HG03354 (cell line): Measurements from ENCODE around the gene CFAP107.
"Not testable (repeated sequence)": the region's sequence is repeated elsewhere in the genome, so short reads cannot be mapped to it uniquely, and the experiment has no call there.

ENCODE experiments used
- ATAC-seq: cut with Tn5 transposase; IDR thresholded peaks from one replicate; pipeline ENCODE4 v1.9.1; 2021; ENCODE audit warnings: mild to moderate bottlenecking; ENCODE audit not compliant: unreplicated experiment, poor library complexity, severe bottlenecking

CFAP107 gene, protein sequence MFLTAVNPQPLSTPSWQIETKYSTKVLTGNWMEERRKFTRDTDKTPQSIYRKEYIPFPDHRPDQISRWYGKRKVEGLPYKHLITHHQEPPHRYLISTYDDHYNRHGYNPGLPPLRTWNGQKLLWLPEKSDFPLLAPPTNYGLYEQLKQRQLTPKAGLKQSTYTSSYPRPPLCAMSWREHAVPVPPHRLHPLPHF

GRCh38 chr1:12745992-12746323 lies at the start of gene CFAP107:
Gene CFAP107, plus strand, starts transcription at chr1:12746200. Its CDS starts 231 bp downstream, at chr1:12746431.
- ATAC-seq, result no peak

DNA sequence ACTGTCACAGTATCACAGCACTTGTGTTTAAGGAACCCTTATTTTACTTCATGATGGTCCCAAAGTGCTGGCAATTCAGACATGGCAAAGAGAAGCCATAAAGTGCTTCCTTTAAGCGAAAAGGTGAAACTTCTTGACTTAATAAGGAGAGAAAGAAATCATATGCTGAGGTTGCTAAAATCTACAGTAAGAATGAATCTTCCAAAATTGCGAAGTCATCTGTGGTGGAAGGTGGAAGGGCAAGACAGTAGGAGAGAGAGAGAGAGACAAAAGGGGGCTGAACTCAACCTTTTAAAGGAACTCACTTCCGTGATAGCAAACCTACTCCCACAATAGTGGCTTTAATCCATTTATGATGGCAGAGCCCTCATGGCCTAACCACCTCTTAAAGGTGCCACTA lies 49.3 kb upstream of the CFAP107 start:
- ATAC-seq, result no peak

DNA sequence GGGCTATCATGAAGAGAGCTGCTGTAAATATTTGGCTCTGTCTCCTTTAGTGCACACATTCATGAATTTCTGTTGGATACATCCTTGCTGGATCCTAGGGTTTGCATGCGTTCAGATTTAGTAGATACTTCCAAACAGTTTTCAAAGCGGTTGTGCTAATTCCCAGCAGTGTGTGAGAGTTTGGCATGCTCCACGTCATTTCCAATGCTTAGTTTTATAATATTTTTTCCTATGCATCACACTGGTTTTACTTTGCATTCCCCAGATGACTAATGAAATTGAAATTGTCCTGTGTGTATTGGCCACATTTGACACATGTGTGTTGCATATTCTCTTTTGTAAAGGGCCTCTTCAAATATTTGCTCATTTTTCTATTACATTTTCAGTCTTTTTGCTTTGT lies 48.6 kb upstream of the CFAP107 start:
- ATAC-seq, result no peak

DNA sequence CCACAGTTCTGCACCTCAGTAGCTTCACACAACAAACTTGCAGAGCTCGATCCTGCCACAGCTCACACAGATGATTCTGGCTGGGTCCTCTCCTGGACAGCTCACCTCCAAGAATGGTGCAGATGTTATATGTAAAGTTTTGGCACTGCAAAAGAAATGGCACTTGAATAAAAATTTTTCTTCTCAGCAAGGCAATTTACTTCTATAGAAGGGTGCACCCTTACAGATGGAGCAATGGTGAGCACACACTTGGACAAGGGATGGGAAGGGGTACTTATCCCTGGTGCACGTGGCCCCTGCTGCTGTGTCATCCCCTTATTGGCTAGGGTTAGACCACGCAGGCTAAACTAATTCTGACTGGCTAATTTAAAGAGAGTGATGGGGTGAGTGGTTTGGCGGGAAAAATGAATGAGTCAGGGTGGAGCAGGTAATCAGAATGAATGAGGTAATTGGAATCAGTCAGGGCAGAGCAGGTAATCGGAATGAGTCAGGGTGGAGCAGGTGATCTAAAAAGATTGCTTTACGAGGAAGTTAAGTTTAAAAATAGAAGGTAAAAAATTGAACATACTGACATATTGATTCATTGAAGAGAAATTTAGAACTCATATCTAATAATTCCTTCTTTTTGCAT lies 42.1 kb upstream of the CFAP107 start:
- ATAC-seq, result no peak

DNA sequence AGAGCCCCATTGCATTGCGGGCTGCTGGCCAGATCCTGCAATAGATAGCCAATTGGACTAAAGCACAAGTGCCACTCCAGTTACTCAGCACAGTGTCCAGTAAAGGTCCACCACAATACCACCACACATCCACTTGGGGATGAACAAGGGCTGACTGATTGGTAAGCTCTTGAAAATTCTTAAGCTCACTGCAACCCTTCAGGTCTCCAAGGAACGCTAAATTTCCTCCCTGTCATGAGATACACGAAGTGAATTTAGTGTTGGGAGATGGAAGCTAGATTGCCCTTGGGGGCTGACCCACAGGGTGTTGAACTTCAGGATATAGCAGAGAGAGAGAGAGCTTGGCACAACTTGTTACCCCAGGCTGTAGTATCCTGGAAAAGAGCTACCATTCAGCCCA lies 39.9 kb upstream of the CFAP107 start:
- ATAC-seq, result no peak

GRCh38 chr1:12708396-12709090 lies 37.5 kb upstream of the CFAP107 start:
- ATAC-seq, result no peak

DNA sequence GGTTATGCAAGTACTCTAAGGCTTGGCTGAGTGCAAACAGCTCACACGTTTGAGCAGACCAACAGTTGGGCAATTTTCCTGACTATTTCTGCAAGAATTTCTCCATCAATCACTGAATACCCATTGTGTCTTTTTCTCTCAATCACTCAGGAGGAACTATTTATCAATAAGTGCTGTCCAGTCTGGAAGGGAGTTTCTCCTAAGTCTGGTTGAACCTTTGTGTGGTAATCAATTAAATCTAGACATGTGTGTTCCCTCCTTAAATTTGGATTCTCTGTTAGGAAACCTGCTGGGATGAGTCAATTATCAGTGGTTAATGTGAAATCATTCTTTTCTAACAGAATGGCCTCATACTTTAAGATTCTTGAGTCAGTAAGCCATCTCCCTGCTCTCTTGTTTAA lies 36.9 kb upstream of the CFAP107 start:
- no peak for ATAC-seq

DNA sequence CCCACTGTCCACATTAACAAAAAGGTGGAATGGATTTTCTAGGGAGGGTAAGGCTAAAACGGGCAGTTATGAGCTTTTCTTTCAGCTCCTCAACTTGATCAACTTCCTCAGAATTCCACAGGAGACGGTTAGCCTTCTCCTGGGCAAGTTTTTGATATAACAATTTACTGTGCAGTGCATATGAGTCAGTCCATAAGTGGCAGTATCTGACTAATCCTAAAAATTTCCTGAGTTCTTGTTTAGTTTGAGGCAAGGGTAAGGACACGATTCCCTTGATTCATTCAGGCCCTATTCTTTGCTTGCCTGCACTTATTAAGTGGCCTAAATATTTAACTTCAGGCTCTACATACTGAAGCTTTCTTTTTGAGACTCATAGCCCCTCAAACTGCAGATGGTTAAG lies 36.3 kb upstream of the CFAP107 start:
- no peak for ATAC-seq

DNA sequence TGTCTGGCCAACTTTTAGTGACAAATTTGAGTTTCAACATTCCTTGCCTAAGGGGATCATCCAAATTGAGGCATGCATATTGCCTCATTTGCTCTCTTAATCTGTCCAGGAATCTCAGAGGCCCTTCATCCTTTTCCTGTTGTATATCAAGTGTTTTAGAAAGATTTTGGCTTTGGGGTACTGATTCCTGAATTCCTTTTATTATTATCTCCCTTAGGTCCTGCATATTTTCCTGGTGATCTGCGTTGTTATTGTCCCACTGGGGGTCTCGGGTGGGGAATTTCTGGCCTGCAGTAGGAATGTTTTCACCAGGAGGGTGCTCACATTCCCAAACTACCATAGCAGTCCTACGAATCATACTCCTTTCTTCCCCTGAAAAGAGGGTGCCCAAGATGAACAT lies 34.5 kb upstream of the CFAP107 start:
- no peak for ATAC-seq

DNA sequence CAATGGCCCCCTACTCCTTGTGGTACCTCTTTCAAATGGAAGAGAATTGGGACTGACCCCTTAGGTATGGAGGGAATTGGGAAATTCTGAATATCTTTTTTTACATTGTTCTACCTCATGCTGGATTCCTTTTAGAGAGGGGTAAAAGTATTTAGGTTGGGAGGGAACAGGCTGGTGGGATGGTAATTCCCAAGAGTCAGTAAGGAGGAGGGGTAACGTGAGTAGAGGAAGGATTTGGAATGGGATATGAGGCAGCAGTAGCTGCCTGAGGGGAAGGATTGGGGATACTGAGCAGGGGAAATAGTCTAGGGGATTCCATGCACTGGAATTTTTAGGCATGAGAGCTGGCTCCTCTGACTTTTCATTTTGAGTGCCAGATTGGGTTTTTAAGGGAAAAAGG lies 33.9 kb upstream of the CFAP107 start:
- ATAC-seq, result no peak

DNA sequence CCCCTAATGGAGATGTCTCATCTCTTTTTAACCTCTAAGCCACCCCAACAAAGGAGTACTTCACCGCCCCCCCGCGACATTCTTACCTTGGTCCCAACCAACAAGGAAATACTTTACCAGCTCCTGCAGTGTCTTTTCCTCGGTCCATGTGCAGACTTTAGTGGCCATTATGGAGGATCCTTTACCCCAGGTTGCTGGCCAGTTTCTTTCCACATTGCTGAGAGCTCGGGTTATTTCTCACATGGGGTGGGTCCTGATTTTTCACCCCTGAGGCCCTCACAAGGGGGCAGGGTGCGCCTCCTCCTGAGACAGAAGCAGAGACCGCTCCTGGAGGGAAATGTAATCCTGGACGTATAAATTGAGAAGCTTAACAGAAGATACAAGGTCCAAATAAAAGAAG lies 33.1 kb upstream of the CFAP107 start:
- ATAC-seq, result no peak

DNA sequence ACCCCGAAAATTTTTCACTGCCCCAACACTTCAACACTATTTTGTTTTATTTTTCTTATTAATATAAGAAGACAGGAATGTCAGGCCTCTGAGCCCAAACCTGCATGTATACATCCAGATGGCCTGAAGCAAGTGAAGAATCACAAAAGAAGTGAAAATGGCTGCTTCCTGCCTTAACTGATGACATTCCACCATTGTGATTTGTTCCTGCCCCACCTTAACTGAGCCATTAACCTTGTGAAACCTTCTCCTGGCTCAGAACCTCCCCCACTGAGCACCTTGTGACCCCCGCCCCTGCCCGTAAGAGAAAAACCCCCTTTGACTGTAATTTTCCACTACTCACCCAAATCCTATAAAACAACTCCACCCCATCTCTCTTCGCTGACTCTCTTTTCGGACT lies 32.3 kb upstream of the CFAP107 start:
- ATAC-seq, result not testable (repeated sequence)

- ATAC-seq, result no peak
These were observed 31.1 kb upstream of the CFAP107 start for GRCh38 chr1:12714710-12715475.

DNA sequence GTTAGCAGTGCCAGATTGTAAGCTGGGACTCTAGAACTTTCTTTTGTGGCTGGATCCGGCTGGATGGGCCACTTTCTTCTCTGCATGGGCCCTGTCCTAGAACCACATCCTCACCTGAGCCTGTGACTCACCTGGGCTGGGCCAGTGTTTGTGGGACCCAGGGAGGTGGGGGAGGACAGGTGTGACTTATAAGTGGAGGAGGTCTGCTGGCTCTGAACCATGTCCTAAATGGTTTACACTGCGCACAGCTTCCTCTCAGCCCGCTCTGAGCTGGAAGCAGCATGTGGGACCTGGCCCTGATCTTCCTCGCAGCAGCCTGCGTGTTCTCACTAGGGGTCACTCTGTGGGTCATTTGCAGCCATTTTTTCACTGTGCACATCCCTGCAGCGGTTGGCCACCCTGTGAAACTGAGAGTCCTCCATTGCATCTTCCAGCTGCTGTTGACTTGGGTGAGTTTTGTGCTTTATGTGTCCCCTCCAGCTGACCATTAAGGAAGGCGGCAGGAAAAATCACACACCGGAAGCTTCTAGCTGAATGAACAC lies 30.0 kb upstream of the CFAP107 start, which contains the start of gene AADACL3:
Gene AADACL3, plus strand, starts transcription at position 215 of the 542 bp plus-strand sequence. Its CDS starts 67 bp downstream, at position 282.
- no peak for ATAC-seq

DNA sequence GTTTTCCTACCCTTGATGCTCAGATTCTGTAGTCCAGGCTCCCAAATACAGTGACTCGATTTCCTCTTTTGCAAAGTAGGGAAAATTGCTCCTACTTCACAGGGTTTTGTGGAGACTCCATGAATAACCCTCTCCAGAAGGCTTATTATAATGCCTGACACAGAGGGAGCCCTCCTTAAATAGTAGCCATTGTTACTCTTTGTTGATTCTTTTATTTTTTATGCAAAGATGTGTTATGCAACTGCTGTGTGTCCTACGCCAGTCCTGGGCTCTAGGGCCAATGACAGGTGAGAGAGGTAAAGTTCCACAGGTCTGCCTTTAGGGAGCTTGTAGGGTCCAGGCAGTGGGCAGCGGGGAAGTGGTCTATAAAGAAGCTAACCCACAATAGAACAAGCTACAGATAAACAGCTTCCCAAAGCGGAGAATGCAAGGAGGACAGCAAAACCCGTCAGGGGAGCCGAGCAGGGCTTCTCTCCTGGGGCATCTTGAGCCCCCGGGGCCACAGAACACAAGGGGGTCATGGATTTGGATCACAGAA lies 28.6 kb upstream of the CFAP107 start:
- no peak for ATAC-seq

DNA sequence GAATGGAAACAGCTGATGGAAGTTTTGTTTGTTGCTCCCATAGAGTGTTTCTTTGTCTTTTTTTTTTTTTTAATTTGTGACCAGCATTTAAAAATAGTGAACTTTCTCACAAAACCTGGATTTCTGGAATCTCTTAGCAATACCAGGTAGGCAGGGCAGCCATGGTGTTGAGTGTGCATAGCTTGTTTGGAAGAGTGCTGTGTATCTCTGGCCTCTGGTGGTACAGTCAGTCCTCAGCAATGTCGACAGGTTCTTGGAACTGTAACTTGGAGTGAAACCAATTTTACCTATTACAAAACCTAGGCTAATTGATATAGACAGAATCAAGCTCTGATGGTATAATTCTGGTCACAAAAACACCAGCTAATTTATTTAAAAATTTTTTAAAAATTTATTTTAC lies 23.4 kb upstream of the CFAP107 start:
- ATAC-seq, result no peak

DNA sequence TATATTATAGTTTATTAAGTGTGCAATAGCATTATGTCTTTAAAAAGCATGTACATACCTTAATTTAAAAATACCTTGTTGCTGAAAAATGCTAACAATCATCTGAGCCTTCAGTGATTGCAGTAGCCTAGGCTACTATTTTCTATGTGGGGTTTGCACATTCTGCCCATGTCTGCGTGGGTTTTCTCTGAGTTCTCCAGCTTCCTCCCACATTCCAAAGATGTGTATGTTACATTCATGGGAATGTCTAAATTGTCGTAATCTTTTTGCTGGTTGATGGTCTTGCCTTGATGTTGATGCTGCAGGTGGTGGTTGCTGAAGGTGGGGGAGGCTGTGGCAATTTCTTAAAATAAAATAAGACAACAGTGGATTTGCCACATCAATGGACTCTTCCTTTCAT lies 17.6 kb upstream of the CFAP107 start:
- ATAC-seq, result no peak

DNA sequence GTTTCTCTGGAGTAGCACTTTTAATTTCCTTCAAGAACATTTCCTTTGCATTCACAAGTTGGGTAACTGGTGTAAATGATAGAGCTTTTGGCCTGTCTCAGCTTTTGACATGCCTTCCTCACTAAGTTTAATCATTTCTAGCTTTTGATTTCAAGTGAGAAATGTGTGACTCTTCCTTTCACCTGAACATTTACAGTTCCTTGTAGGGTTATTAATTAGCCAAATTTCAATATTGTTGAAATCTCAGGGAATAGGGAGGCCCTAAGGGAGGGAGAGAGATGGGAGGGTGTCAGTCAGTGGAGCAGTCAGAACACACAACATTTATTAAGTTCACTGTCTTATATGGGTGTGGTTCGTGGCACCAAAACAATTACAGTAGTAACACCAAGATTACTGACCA lies 15.8 kb upstream of the CFAP107 start:
- no peak for ATAC-seq

DNA sequence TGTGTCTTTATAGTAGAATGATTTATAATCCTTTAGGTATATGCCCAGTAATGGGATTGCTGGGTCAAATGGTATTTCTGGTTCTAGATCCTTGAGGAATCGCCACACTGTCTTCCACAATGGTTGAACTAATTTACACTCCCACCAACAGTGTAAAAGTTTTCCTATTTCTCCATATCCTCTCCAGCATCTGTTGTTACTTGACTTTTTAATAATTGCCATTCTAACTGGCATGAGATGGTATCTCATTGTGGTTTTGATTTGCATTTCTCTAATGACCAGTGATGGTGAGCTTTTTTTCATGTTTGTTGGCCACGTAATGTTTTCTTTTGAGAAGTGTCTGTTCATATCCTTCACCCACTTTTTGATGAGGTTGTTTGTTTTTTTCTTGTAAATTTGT lies 14.9 kb upstream of the CFAP107 start:
- not testable (repeated sequence) for ATAC-seq

- ATAC-seq, result no peak
These were observed 11.3 kb upstream of the CFAP107 start for GRCh38 chr1:12734651-12735050.
